Neural crest cell (in vitro differentiated cells): ENCODE data around the gene PDYN. TPM values are rescaled to one million over a fixed set of nuclear protein-coding genes. Genes with fewer than 3 reads are reported as not detected.
A peak's percentile ranks its signal among the peaks of the same experiment; 100 is the strongest.

Experiments used
- DNase-seq: peaks from one replicate; pipeline ENCODE4 v3.0.0; 2021; ENCODE audit warnings: low read depth, mixed read lengths, low spot score
- H3K27ac Mint-ChIP-seq: one replicate; pipeline ENCODE4 v1.8.0; 2021; ENCODE audit warnings: mild to moderate bottlenecking, mixed read lengths; ENCODE audit not compliant: unreplicated experiment
- H3K27me3 Mint-ChIP-seq: 2 replicates; pipeline ENCODE4 v1.8.0; 2021; ENCODE audit warnings: low read depth, mild to moderate bottlenecking, mixed read lengths
- H3K36me3 Mint-ChIP-seq: 2 replicates; pipeline ENCODE4 v1.8.0; 2021; ENCODE audit warnings: low read depth, mild to moderate bottlenecking, mixed read lengths
- H3K4me1 Mint-ChIP-seq: 2 replicates; pipeline ENCODE4 v1.8.0; 2021; ENCODE audit warnings: mixed read lengths
- H3K4me3 Mint-ChIP-seq: one replicate; pipeline ENCODE4 v1.8.0; 2021; ENCODE audit warnings: mild to moderate bottlenecking, mixed read lengths
- H3K9me3 Mint-ChIP-seq: 2 replicates; pipeline ENCODE4 v1.8.0; 2021; ENCODE audit warnings: mixed read lengths
- total RNA-seq: library from RNA; stranded (reverse); gene quantifications from 2 replicates; pipeline ENCODE4 v1.2.1, GENCODE V29; 2021
- TF ChIP-seq, protein P1 (sequence below): fragments of 200-600 bp; sonication (generic); conservative IDR thresholded peaks from 2 replicates; pipeline ENCODE4 v1.5.0; 2021; ENCODE audit warnings: antibody characterized with exemption, mild to moderate bottlenecking

PDYN gene
- total RNA-seq, 1 donor from 2014 or later, result 0.63 TPM

DNA sequence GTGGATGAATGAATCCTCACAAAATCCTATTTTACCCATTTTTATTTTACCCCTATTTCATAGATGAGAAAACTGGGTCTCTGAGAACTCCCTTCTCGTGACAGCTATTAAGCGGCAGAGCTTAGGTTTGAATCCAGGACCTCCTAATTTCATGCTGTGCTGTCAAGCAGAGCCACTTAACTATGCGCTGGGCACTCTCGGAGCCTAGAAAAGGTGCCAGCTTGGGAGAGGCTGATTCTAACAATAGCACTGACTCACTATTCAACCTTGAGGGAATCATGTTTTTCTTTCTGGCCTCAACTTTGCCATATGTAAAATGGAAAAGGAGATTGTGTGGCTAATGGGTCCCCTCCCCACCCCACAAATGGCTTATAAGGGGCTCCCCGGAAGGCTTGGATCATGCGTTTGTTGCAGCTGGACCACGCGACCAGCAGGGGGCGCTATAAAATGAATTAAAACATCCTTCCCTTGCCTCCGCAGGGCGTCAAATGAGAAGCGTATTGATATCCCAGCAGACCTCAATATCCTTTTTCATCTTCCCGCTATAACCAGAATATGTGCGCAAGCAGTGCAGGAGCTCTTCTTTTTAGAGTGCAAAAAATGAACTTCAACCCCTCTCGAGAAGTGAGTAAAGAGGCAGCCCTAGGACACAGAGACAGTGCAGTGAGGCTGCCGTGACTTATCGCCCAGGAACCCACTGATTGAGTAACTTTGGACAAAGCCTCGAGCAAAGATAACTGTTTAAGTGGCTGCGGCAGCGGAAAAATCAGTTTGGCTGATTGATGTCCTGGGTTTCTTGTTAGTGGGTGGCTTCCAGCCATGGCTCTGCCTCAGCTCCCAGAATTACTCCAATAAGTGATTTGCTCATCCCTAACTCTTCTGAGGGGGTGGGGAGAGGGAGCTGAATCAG, 12.8 kb upstream of the PDYN start:
- Mint-ChIP-seq H3K9me3 (no peaks in the 10 kb centered on the region), H3K27me3 (peaks cover 52% of the 10 kb centered on the region), H3K4me3 (no peak overlapping the region), H3K27ac (no peak overlapping the region), H3K36me3 (no peaks in the 10 kb centered on the region), H3K4me1 (peaks cover 4% of the 10 kb centered on the region)
- TF ChIP-seq, protein P1, sequence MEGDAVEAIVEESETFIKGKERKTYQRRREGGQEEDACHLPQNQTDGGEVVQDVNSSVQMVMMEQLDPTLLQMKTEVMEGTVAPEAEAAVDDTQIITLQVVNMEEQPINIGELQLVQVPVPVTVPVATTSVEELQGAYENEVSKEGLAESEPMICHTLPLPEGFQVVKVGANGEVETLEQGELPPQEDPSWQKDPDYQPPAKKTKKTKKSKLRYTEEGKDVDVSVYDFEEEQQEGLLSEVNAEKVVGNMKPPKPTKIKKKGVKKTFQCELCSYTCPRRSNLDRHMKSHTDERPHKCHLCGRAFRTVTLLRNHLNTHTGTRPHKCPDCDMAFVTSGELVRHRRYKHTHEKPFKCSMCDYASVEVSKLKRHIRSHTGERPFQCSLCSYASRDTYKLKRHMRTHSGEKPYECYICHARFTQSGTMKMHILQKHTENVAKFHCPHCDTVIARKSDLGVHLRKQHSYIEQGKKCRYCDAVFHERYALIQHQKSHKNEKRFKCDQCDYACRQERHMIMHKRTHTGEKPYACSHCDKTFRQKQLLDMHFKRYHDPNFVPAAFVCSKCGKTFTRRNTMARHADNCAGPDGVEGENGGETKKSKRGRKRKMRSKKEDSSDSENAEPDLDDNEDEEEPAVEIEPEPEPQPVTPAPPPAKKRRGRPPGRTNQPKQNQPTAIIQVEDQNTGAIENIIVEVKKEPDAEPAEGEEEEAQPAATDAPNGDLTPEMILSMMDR, result peak; percentile 82
- DNase-seq, result peak; percentile 41

DNA sequence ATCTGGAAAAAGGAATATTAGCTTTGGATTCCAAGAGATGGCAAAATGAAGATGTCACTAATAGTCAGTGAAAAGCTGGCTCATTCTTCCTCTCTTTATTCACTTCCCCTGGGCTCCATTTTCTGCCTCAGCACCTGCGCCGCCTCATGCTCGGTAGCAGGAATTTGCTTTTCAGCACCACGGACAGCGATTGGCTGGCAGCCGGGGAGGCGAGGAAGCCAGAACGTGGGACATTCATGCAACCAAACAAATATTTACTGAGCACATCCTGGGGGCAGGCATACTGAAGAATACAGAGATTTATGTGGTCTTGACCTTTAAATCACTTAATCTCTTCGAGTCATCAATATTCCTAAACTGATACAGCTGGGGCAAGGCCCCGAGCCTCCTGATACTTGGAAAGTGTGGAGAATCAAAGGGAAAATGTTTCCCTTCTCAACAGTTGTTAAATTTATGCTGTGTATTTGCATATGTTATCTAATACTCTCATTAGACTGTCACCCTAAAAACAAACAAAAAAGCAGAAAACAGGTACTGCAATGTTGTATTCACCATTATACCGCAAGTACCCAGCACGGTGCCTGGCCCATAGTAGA, 12.1 kb upstream of the PDYN start:
- Mint-ChIP-seq H3K4me3 (no peak overlapping the region), H3K4me1 (peaks cover 4% of the 10 kb centered on the region), H3K27ac (no peak overlapping the region), H3K27me3 (peaks cover 51% of the 10 kb centered on the region), H3K9me3 (no peaks in the 10 kb centered on the region), H3K36me3 (no peaks in the 10 kb centered on the region)
- DNase-seq, result peak; percentile 94
- TF ChIP-seq, protein P1, result no peak

DNA sequence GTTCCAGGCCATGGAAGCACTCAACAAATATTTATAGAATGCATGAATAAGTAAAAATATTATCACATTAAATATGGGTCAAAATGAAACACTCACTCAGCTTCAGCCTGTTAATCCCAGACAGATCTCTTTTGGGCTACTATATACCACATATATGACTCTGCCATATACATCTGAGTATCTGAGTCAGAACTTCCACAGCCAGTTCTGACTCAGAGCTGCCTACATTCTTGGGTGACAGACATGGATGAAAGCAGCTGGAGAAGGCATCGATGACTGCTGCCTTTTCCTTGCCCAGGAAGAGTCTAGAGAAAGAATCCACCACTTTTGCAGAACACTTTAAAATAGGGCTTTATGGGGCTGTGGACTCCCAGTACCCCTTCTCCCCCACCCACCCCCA, 11.5 kb upstream of the PDYN start:
- no peak for DNase-seq
- H3K27ac Mint-ChIP-seq, result no peak overlapping the region
- TF ChIP-seq, protein P1, result no peak
- no peaks in the 10 kb centered on the region for H3K36me3 Mint-ChIP-seq
- H3K4me3 Mint-ChIP-seq, result no peak overlapping the region
- H3K9me3 Mint-ChIP-seq, result no peaks in the 10 kb centered on the region
- H3K4me1 Mint-ChIP-seq, result peaks cover 4% of the 10 kb centered on the region
- H3K27me3 Mint-ChIP-seq, result peaks cover 51% of the 10 kb centered on the region

DNA sequence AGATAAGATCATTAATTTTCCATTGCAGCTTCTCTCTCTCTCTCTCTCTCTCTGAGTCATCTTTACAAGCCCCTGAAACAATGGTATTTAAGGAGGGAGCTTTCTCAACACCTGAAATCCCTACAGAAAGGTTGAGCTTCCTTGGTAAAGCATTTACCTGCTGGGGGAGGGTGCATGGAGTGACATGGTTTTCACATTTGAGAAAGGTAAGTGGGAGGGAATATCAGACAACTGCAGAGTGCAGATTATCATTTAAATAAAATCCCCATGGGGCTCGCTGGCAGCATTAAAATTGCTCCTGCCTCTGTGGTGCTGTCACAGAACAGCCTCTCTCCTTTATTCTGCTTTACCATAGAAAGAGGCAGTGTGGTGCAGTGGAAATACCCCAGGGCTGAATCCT, 10.3 kb upstream of the PDYN start:
- Mint-ChIP-seq H3K4me3 (no peak overlapping the region), H3K4me1 (peaks cover 4% of the 10 kb centered on the region), H3K27me3 (peaks cover 51% of the 10 kb centered on the region), H3K36me3 (no peaks in the 10 kb centered on the region), H3K27ac (no peak overlapping the region), H3K9me3 (no peaks in the 10 kb centered on the region)
- DNase-seq, result no peak
- TF ChIP-seq, protein P1, result no peak

DNA sequence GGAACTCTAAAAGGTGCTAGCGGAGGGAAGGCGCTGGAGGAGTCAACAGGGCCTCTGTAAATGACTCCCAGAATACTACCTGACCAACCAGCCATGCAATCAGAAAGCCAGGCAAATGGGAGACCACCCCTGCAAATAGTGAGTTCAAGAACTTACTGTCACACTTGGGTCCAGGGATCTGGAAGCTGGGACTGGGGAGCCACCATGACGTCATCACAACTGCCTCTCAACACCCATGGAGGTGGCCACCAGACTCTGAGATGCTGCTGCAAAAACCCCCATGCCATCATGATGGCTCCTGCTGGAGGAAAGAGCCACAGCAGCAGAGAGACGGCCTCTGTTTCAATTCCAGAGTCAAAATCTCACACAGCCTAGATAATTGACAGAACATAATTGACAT, 8.5 kb upstream of the PDYN start:
- TF ChIP-seq, protein P1, result no peak
- Mint-ChIP-seq H3K4me3 (no peak overlapping the region), H3K36me3 (no peaks in the 10 kb centered on the region), H3K27me3 (peaks cover 62% of the 10 kb centered on the region), H3K4me1 (peaks cover 4% of the 10 kb centered on the region), H3K27ac (no peak overlapping the region), H3K9me3 (no peaks in the 10 kb centered on the region)
- no peak for DNase-seq
